ENCODE measurements around the gene MYEOV.

MYEOV gene

DNA sequence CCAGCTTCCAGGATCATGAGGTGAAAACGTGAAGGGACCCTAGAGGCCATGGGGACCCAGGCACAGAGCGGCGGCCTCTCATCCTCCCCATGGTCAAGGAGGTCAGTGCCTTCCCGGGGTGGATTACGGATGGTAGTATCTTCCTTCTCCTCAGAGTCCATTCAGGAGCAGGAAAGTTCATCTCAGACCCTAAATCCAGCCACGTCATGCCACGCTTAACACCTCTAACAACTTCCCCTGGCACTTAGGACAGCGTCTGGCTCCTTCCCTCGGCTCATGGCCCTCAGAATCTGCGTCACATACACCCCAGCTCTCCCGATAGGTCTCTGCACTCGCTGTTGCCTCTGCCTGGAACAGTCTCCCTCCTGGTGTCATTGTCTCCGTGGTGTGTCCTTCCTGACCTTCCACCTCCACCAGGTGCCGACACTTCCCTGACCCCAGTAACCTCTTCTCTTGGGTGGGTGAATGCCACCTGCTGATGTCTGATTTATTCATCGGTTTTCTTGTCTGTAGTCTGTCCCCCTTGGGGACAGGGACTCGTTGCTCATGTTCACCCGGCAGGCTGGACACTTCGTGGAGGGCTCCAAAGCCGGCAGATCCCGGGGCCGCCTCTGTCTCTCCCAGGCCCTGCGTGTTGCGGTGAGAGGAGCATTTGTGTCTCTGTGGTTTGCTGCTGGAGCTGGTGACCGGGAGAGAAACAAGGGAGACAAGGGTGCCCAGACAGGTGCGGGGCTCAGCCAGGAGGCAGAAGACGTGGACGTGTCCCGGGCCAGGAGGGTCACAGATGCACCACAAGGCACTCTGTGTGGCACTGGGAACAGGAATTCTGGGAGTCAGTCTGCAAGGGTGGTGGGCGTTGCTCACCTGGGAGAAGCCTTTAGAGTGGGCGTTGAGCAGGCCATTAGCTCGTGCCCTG lies 1.4 kb downstream of the MYEOV start:
- no peaks in the 10 kb centered on the region for H3K36me3 ChIP-seq (ENCODE audit: control insufficient read depth in 2 of 2, insufficient read depth in 2 of 2, low read length in 2 of 2)
- H3K9me3 ChIP-seq (ENCODE audit: control insufficient read depth in 2 of 2, low read length in 2 of 2) = no peaks in the 10 kb centered on the region
- peaks cover 60 to 69% of the 10 kb centered on the region in 2 donors for H3K4me1 ChIP-seq (ENCODE audit: control insufficient read depth in 2 of 2, insufficient read depth in 2 of 2, low read length in 2 of 2)
- peak overlapping the region in 1 of 2 donors; percentile 51 for H3K9ac ChIP-seq (ENCODE audit: low read depth in 1 of 2, low read length in 2 of 2)
- no peak overlapping the region for H3K4me3 ChIP-seq (ENCODE audit: low read length in 2 of 2)
- H3K27ac ChIP-seq (ENCODE audit: low read depth in 2 of 2, low read length in 2 of 2) = peak overlapping the region in 1 of 2 donors; percentile 95
- H3K27me3 ChIP-seq (ENCODE audit: control insufficient read depth in 2 of 2, insufficient read depth in 2 of 2, low read length in 2 of 2) = no peaks in the 10 kb centered on the region

DNA sequence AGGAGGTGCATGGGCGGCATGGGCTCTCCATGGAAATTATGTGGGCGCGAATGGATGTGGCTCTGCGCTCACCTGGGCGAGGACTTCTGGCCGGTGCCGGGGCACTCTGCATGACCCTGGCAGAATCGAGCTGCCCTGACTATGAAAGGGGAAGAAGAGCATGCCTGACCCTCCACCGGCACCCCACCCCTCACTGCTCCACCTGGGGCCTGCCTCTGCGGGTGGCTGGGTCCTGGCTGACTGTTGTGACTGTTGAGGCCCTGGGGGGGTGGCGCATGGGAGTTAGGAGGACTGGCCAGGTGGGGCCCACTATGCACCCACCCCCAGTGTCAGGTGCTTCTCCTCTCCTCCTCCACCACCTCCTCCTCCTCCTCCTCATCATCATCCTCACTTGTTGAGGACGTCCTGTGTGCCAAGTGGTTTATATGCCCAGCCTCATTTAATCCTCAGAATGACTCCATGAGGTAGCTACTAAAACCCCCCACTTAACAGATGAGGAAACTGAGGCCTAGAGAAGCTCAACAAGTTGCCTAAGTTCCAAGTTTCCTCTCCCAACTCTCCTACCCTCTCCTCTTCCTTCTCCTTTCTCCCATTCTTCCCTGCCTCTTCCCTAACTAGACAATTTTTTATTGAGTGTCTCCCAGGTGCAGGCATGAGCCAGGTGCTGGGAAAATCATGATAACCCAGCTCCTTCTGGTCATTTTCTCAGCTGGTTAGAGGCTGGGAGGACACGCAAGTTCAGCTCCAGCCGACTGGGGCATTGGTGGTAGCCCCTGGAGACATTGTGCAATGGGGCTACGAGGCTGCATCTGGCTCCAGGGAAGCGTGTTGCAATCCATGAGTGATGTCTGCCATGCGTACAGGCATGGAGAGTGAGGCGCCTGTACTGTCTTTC lies 2.3 kb downstream of the MYEOV start:
- H3K27ac ChIP-seq (ENCODE audit: low read depth in 2 of 2, low read length in 2 of 2) = peak overlapping the region; percentile 95 to 96
- H3K4me3 ChIP-seq (ENCODE audit: low read length in 2 of 2) = peak overlapping the region; percentile 58 to 69
- H3K4me1 ChIP-seq (ENCODE audit: control insufficient read depth in 2 of 2, insufficient read depth in 2 of 2, low read length in 2 of 2) = peaks cover 55 to 62% of the 10 kb centered on the region in 2 donors
- H3K27me3 ChIP-seq (ENCODE audit: control insufficient read depth in 2 of 2, insufficient read depth in 2 of 2, low read length in 2 of 2) = no peaks in the 10 kb centered on the region
- no peaks in the 10 kb centered on the region for H3K36me3 ChIP-seq (ENCODE audit: control insufficient read depth in 2 of 2, insufficient read depth in 2 of 2, low read length in 2 of 2)
- peak overlapping the region; percentile 76 for H3K9ac ChIP-seq (ENCODE audit: low read depth in 1 of 2, low read length in 2 of 2)
- no peaks in the 10 kb centered on the region for H3K9me3 ChIP-seq (ENCODE audit: control insufficient read depth in 2 of 2, low read length in 2 of 2)

DNA sequence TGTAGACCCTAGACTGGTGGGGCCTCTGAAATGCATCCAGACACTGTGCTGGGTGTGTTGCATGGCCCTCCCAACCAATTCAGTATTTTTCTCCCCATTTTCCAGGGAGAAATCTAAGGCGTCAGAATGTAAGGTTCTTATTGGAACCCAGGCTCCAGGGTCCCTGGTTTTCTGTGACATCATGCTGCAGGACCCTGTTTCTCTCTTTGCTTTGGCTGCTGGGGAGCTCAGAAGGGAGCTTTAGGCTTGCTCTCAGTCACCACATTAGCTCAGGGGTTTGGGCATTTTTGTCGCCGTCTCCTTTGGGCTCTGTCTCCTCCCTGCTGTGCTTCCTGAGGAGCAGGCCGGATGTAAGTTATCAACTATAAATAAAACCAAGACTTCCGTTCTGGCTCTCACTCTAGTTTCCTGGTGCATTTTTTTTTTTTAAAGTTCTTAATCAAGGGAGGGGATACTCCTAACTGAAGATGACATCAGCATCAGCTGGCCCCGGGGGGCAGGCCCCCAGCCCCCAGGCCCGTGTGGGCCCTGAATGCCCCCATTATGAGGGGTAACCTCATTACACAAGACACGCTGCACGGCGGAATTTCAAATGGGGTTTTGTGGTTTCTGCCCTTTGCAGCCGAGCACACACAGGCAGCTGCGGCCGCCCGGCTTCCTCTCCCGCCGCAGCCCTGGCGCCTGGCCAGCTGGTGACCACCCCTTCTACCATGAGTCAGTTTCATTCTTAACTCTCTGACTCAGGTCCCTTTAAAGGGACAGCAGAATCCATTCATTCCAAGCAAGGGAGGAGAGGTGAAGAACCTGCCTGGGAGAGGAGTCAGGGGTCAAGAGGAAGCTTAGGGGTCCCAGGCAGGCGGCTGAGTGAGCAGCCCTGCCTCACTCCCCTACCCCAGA lies 3.2 kb downstream of the MYEOV start:
- Histone ChIP-seq H3K4me3 (ENCODE audit: low read length in 2 of 2) (peak overlapping the region; percentile 58 to 69), H3K27ac (ENCODE audit: low read depth in 2 of 2, low read length in 2 of 2) (peak overlapping the region; percentile 95 to 96), H3K4me1 (ENCODE audit: control insufficient read depth in 2 of 2, insufficient read depth in 2 of 2, low read length in 2 of 2) (peaks cover 60 to 71% of the 10 kb centered on the region in 2 donors), H3K27me3 (ENCODE audit: control insufficient read depth in 2 of 2, insufficient read depth in 2 of 2, low read length in 2 of 2) (no peaks in the 10 kb centered on the region), H3K9me3 (ENCODE audit: control insufficient read depth in 2 of 2, low read length in 2 of 2) (no peaks in the 10 kb centered on the region), H3K9ac (ENCODE audit: low read depth in 1 of 2, low read length in 2 of 2) (peak overlapping the region; percentile 76), H3K36me3 (ENCODE audit: control insufficient read depth in 2 of 2, insufficient read depth in 2 of 2, low read length in 2 of 2) (no peaks in the 10 kb centered on the region)

DNA sequence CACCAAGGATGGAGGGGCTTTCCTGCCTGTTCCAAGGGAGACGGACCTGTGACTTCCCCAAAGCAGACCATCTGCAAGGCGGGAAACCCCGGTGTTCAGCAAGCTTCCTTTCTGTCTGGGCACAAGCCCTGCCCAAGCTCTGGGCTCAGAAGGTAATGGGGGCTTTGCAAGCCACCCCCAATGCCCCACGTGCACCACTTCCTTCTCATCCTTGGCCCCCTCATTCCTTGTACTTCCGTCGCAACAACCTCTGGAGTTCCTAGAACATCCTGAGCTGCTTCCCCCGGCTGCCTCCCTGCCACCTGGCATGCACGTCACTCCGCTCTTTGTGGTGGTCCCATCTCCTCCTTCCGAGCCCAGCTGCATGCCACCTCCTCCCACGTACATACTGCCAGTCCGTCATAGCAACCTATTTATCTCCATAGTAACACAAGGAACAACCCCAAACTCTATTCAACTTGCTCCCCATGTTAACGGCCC lies 3.9 kb downstream of the MYEOV start:
- H3K36me3 ChIP-seq (ENCODE audit: control insufficient read depth in 2 of 2, insufficient read depth in 2 of 2, low read length in 2 of 2) = no peaks in the 10 kb centered on the region
- peak overlapping the region; percentile 76 for H3K9ac ChIP-seq (ENCODE audit: low read depth in 1 of 2, low read length in 2 of 2)
- no peaks in the 10 kb centered on the region for H3K9me3 ChIP-seq (ENCODE audit: control insufficient read depth in 2 of 2, low read length in 2 of 2)
- H3K4me3 ChIP-seq (ENCODE audit: low read length in 2 of 2) = peak overlapping the region; percentile 58 to 69
- H3K4me1 ChIP-seq (ENCODE audit: control insufficient read depth in 2 of 2, insufficient read depth in 2 of 2, low read length in 2 of 2) = peaks cover 62 to 66% of the 10 kb centered on the region in 2 donors
- no peaks in the 10 kb centered on the region for H3K27me3 ChIP-seq (ENCODE audit: control insufficient read depth in 2 of 2, insufficient read depth in 2 of 2, low read length in 2 of 2)
- peak overlapping the region; percentile 95 to 96 for H3K27ac ChIP-seq (ENCODE audit: low read depth in 2 of 2, low read length in 2 of 2)

DNA sequence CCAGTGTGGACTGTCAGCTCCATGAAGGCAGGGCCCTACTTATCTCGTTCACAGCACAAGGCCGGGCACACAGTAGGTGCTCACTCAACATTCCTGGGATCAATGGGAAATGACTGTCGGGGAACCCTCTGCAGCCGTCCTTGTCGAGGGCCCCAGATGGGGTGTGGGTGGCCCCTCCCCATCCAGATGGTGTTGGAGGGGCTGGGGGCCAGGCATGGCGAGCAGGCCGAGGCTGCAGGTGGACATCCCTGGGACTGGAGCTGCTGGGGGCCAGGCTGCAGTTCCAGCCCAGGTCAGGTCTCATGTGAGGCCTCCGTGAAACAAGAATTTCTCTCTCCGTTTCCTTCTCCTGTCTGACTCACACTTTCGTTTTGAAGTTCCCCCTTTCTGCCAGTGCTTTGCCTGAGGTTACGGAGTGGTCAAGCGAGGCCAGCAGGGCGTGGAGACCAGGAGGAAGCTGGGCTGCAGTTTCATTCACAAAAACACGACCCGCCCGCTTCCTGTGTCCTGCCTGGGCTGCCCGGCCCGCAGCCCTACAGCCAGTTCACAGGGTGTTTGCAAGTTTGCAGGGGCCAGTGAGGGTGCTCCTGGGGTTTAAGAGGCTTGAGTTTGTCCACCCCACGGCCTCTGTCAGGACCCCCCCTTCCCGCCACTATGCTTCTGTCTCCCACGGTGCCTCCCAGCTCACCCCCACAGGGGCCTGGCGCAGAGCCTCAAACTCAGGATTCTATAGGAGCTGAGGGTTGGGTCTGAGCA lies 4.5 kb downstream of the MYEOV start:
- H3K4me3 ChIP-seq (ENCODE audit: low read length in 2 of 2) = peak overlapping the region; percentile 58 to 69
- H3K27me3 ChIP-seq (ENCODE audit: control insufficient read depth in 2 of 2, insufficient read depth in 2 of 2, low read length in 2 of 2) = no peaks in the 10 kb centered on the region
- peak overlapping the region; percentile 76 for H3K9ac ChIP-seq (ENCODE audit: low read depth in 1 of 2, low read length in 2 of 2)
- H3K9me3 ChIP-seq (ENCODE audit: control insufficient read depth in 2 of 2, low read length in 2 of 2) = no peaks in the 10 kb centered on the region
- H3K4me1 ChIP-seq (ENCODE audit: control insufficient read depth in 2 of 2, insufficient read depth in 2 of 2, low read length in 2 of 2) = peaks cover 56 to 60% of the 10 kb centered on the region in 2 donors
- H3K36me3 ChIP-seq (ENCODE audit: control insufficient read depth in 2 of 2, insufficient read depth in 2 of 2, low read length in 2 of 2) = no peaks in the 10 kb centered on the region
- peak overlapping the region; percentile 95 to 96 for H3K27ac ChIP-seq (ENCODE audit: low read depth in 2 of 2, low read length in 2 of 2)

DNA sequence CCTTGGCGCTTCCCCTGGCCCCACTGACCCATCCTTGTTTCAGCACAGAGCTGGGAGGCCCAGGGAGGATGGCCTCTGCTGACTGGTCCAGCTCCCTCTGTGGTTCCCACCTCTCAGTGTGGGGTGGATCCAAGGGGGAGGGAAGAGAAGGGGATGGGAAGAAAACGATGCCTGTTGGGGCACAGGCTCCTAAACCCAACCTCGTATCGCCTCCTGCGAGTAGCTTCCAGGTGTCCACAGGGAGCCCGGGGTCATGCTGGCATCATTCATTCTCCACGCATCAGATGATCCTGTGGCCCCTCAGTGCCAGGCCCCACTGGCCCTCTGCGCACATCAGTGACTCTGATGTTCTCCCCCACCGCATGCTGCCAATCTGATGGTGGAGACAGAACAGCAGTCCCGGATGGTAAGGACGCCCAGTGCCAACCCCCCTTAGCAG lies 5.1 kb downstream of the MYEOV start:
- H3K27ac ChIP-seq (ENCODE audit: low read depth in 2 of 2, low read length in 2 of 2) = peak overlapping the region; percentile 95 to 96
- H3K9me3 ChIP-seq (ENCODE audit: control insufficient read depth in 2 of 2, low read length in 2 of 2) = no peaks in the 10 kb centered on the region
- no peaks in the 10 kb centered on the region for H3K36me3 ChIP-seq (ENCODE audit: control insufficient read depth in 2 of 2, insufficient read depth in 2 of 2, low read length in 2 of 2)
- H3K4me3 ChIP-seq (ENCODE audit: low read length in 2 of 2) = no peak overlapping the region
- H3K27me3 ChIP-seq (ENCODE audit: control insufficient read depth in 2 of 2, insufficient read depth in 2 of 2, low read length in 2 of 2) = no peaks in the 10 kb centered on the region
- H3K4me1 ChIP-seq (ENCODE audit: control insufficient read depth in 2 of 2, insufficient read depth in 2 of 2, low read length in 2 of 2) = peaks cover 53 to 57% of the 10 kb centered on the region in 2 donors
- peak overlapping the region; percentile 76 for H3K9ac ChIP-seq (ENCODE audit: low read depth in 1 of 2, low read length in 2 of 2)

DNA sequence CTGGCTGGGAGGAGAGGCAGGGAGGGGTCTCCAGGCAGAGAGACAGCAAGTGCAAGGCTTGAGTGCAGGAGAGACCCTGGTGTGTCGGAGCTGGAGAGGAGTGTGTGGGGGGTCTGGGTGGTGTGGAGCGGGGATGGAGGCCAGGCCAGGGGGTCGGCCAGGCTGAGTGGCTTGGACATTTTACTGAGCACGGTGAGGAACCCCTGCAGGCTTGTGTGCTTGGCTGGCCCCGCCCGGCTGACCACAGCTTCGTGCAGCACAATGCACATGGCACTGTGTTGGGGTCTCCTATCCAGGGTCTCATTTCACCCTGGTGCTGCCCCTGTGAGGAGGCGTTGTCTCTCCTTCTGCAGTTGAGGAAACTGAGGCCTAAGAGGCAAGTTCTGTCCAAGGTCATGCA lies 5.6 kb downstream of the MYEOV start:
- Histone ChIP-seq H3K9me3 (ENCODE audit: control insufficient read depth in 2 of 2, low read length in 2 of 2) (no peaks in the 10 kb centered on the region), H3K4me3 (ENCODE audit: low read length in 2 of 2) (no peak overlapping the region), H3K27me3 (ENCODE audit: control insufficient read depth in 2 of 2, insufficient read depth in 2 of 2, low read length in 2 of 2) (no peaks in the 10 kb centered on the region), H3K27ac (ENCODE audit: low read depth in 2 of 2, low read length in 2 of 2) (no peak overlapping the region), H3K4me1 (ENCODE audit: control insufficient read depth in 2 of 2, insufficient read depth in 2 of 2, low read length in 2 of 2) (peaks cover 53% of the 10 kb centered on the region in 2 donors), H3K36me3 (ENCODE audit: control insufficient read depth in 2 of 2, insufficient read depth in 2 of 2, low read length in 2 of 2) (no peaks in the 10 kb centered on the region), H3K9ac (ENCODE audit: low read depth in 1 of 2, low read length in 2 of 2) (no peak overlapping the region)

DNA sequence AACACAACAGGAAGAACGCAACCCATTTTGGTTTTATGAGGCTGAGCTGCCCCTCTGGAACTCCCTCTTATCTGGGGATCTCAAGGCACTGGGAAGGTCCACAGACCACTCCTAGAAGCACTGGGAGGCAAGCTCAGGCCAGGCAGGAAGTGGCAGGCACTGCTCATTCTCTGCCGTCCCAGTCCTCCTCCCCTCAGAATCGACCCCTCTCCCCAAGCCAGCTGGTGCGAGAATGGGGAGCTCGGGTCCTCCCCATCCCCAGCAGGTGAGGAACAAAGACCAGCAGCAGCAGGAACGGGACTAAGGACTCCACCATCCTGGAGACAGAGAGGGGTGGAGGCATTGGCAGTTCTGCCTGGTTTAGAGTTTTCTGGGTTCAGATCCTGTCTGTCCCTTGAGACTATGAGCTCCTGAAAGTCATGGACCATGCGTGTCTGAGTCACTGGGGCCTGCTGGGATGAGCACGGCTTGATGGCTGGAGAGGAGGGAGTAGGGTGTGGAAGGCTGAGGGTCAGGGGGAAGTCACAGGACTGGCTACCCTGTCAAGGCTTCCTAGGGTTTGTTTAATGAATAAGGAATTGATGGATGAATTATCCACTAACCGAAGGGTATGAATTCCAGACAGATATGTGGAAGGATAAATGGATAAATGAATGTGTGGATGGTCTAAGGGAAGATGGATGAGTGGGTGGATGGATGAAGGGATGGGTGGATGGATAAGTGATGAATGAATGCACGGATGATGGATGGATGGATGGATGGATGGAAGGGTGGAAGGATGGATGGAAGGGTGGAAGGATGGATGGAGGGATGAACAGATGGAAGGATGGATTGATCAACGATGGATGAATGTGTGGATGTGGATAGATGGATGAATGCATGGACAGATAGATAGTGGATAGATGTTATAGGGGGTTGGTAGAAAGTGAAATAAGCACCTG lies 6.4 kb downstream of the MYEOV start:
- Histone ChIP-seq H3K9ac (ENCODE audit: low read depth in 1 of 2, low read length in 2 of 2) (no peak overlapping the region), H3K4me3 (ENCODE audit: low read length in 2 of 2) (no peak overlapping the region), H3K27me3 (ENCODE audit: control insufficient read depth in 2 of 2, insufficient read depth in 2 of 2, low read length in 2 of 2) (no peaks in the 10 kb centered on the region), H3K36me3 (ENCODE audit: control insufficient read depth in 2 of 2, insufficient read depth in 2 of 2, low read length in 2 of 2) (no peaks in the 10 kb centered on the region), H3K27ac (ENCODE audit: low read depth in 2 of 2, low read length in 2 of 2) (no peak overlapping the region), H3K9me3 (ENCODE audit: control insufficient read depth in 2 of 2, low read length in 2 of 2) (no peaks in the 10 kb centered on the region), H3K4me1 (ENCODE audit: control insufficient read depth in 2 of 2, insufficient read depth in 2 of 2, low read length in 2 of 2) (peaks cover 44 to 53% of the 10 kb centered on the region in 2 donors)

Measured in mucosa of rectum (tissue), 2 donors.